ENCODE results near the gene CUL3.
"Not testable (repeated sequence)": the region's sequence is repeated elsewhere in the genome, so short reads cannot be mapped to it uniquely, and the experiment has no call there.

- TF ChIP-seq PAX5 (IDR thresholded peaks at IDR 0.05; ENCODE audit: insufficient read depth, low read length, severe bottlenecking); POU2F2 (IDR thresholded peaks at IDR 0.05; ENCODE audit: low read depth, low read length); POLR2AphosphoS5 (IDR thresholded peaks at IDR 0.05; ENCODE audit: low read depth, low read length): not testable (repeated sequence)
These were observed 99.8 kb downstream of the CUL3 start for GRCh38 chr2:224485081-224486014.

Data from GM12891 (cell line).